GM20431 (cell line): ENCODE results near the gene TMEM87B.

ENCODE experiments used
- in situ Hi-C: fragments of 300-500 bp; cut with MseI, MboI; formaldehyde crosslinking; loops from one replicate; pipeline ENCODE4 v1.15.0; 2020; ENCODE audit warnings: low sequenced_read_pairs; ENCODE audit not compliant: unreplicated experiment

TMEM87B gene

GRCh38 chr2:112054847-112055729 lies at the start of gene TMEM87B:
TSS of gene TMEM87B (plus strand) at chr2:112055269. CDS start at chr2:112055592, 323 bp downstream.
- in situ Hi-C loops, result no loop called here

DNA sequence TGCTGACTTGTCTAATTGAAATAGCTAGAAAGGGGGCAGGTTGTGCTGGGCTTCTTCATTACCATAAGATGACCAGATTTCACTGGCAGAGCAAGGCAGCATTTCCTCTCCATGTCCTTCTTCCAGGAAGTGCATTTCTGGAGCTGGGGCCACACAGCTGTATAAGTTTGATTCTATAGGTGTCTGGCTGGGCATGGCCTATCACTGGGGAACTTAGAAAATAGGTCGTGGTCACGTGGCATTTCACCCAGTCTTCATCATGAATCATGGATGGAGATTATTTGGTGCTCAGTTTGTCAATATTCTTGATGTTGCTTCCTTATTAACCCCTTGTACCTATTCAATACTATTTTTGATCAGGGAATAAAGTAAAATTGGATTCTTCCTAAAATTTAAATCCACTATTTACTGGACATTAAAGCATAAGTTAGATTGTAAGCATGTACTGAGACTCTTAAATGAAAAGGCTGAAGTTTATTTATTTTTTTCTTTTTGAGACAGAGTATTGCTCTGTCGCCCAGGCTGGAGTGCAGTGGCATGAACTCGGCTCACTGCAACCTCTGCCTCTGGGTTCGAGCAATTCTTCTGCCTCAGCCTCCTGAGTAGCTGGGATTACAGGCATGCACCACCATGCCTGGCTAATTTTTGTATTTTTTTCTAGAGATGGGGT lies 49.5 kb upstream of the TMEM87B start:
- in situ Hi-C loops, result no loop called here

GRCh38 chr2:112006076-112006410 lies 49.0 kb upstream of the TMEM87B start:
- in situ Hi-C loops, result no loop called here

DNA sequence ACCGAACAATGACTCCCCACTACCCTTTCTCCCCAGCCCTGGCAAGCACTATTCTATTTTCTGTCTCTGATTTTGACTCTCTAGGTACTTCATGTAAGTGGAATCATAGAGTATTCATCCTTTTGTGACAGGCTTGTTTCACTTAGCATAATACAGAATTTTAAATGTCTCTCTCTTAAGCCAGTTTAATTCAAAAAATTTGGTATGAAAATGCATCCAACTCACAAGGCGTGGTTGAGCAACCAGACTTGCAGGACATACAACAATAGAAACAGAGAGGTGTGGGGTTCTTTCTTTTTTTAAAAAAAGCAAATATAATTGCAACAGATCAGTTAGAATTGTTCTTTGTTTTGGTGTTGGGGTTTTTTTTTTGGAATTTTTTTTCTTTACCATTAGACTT lies 47.6 kb upstream of the TMEM87B start:
- in situ Hi-C loops, result no loop called here

DNA sequence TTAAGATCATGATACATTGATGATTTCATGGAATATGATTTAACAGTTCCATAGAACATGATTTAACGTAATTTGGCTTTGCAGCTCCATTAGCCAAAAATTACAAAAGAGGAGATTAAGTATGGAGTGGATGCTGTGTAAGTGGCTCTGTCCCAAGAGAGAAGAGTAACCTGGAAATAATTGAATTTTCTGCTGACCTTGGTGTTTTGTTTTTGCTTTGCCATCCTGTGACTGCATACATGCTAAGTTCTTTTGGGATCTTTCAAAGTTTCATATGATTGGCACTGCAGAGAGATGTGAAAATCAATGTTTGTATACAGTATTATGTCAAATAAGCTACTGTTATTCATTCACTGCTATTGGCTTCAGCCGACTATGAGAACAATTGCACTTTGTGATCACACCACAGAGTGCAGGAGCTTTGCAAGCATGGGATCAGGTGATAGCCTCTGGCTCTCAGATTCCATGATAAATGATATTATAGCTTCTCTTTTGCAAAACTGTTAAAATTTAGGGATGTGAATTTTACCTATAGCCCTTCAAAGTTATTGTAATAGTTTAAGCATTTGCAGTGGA lies 46.1 kb upstream of the TMEM87B start:
- in situ Hi-C loops, result no loop called here

- in situ Hi-C loops, result no loop called here
Observed at GRCh38 chr2:112010751-112011150, 44.3 kb upstream of the TMEM87B start.

- in situ Hi-C loops, result no loop called here
Observed at GRCh38 chr2:112012556-112012955, 42.5 kb upstream of the TMEM87B start.

DNA sequence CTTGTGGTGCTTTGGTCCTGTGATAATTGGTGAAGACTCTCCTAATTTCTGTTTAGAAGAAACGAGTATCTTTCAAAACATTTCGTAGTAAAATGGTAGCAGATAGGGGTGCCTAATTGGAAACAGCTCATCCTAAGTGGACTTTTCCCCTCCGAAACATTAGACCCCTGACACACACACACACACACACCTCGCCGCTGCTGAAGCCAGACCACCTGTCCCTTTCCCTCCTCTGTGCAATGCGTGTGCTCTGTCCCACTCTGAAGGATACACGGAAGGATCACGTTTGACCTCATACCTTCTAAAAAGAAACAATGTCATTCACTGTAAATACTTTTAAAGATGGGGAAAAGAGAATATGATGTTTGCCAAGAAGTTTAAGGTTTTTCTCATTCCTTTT lies 36.2 kb upstream of the TMEM87B start:
- in situ Hi-C loops, result no loop called here

DNA sequence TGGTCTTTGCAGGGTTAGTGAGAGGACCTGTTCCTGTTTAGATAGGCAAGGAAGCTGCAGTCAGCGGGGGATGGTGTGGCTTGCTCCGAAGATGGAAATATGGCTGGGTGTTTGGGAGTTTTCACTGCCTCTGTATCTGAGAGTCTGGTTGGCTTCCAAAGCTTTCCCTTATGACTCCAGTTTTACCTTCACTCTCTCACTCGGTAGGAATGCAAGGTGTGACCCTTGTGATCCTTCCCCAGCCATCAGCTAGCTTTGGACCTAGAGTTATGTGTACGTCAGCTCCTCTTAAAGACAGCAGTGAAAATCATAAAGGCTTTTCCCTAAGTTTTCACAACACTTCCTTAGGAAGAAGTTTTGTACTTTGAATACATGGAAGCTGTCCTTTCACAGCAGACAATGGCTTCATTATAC lies 35.5 kb upstream of the TMEM87B start:
- in situ Hi-C loops, result no loop called here

GRCh38 chr2:112020561-112020960 lies 34.5 kb upstream of the TMEM87B start:
- in situ Hi-C loops, result no loop called here

- in situ Hi-C loops, result no loop called here
Observed at GRCh38 chr2:112021290-112021689, 33.8 kb upstream of the TMEM87B start.

DNA sequence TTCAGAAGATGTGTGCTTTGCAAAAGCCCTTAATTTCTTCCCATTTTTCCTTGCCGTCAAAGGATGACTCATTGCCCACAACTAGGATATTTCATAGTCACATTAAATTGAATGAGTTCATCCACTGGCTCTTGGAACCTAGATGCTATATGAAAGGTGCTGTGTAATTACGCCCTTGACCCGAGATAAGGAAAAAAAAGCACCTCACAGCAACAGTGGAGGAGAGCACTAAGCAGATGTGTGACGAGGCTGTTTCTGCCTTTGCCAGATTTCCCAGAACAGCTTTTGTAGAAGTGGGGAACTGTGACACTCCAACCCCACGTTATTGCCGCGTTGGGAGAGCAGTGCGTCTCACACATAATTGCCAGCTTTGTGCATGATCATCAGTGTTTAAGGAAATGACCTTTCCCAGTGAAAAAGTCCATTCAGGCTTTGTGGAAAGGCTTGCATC lies 33.3 kb upstream of the TMEM87B start:
- in situ Hi-C loops, result no loop called here

DNA sequence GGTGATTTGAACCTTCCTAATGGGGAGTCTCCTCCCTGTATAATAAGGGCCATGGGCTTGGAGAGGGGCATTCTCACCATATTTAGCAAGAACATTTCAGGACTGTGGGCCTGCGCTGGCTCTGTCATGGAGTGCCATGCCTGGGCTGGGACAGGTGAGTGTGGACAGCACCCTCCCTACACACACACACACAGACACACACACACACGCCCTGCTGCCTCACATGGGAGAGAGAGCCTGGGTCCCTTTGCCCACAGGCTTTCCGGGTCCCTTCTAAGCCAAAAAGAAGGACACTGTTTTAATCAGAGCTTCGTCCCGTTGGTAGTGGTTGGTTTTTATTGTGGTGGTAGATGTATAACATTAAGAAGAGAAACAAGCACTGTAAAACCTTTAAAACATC lies 31.4 kb upstream of the TMEM87B start:
- in situ Hi-C loops, result no loop called here

- in situ Hi-C loops, result no loop called here
Observed at GRCh38 chr2:112024231-112024630, 30.8 kb upstream of the TMEM87B start.

DNA sequence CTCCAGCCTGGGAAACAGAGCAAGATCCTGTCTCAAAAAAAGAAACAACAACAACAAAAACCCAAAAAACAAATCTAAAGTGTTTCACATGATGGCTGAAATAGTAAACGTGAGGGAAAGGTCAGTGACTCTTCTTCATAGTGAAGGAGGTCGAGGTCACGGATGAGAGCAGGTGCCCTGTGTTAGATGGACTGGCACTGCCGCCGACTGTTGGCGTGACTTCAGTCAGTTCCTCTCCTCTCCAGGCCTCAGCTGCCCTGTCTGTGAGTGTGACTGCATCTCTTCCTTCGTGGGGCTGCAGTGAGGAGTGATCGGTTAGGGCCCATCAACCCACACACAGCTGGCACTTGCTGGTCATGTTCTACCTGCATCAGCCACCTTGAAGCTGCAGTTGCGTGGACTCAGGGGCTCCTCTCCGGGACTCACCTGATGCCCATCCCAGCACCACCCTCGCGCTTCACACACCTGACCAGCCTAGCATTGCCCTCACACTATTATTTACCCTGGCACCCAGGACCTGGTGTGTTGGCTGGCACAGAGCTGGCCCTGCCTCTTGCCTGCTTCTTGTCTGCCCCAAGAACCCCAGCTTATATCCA lies 30.1 kb upstream of the TMEM87B start:
- in situ Hi-C loops, result no loop called here

DNA sequence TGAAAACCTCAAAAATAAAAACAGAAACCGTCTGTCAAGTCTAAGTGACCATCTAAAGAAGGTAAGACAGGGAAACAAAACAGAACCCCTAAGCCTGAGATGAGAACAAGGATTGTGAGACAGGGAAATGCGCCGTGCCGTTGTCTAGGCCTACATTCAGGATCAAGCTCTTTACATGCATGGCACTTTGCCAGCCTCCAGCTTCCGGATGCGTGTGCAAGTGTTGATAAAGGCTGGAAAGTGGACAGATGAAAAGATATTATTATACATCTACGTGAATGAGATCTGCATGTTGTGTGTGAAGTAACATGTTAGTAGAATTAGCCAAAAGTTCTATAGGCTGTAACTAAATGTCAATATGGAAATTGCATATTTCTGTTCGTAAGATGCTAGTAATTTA lies 28.6 kb upstream of the TMEM87B start:
- in situ Hi-C loops, result no loop called here

- in situ Hi-C loops, result no loop called here
Observed at GRCh38 chr2:112027767-112028166, 27.3 kb upstream of the TMEM87B start.

- in situ Hi-C loops, result no loop called here
Observed at GRCh38 chr2:112029164-112029563, 25.9 kb upstream of the TMEM87B start.

DNA sequence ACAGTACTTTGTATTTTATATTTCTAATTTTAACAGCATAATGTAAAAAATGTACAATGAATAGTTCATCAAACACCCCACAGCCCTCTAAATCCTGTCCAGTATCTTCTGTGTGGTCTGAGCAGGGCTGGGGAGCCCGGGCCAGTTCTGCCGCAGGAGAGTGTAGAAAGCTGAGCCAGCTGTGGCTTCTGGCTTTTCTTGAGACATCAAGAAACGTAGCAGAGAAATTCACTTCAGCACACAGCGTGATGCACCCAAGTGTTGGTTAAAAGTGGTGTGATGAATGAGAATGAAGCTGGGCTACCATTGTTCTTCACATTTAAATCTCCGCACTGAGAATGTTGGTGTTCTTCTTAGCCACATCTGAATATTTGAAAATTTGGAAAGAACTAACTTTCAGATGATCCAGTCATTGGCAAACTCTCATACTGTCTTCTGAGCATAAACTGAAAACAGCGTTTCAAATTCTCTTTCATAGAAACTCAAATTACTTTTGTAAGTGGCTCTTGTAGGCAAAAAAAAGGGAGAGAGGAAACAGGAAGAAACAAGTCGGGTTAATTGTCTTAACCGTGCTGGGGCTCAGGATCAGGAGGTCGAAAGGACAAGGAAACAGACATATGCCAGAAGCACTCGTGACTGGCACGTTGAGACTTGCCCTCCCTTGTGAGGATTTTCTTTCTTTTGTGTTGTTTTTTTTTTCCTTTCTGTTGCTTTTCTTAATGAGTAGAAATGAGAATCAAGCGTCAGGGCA lies 23.4 kb upstream of the TMEM87B start:
- in situ Hi-C loops, result no loop called here

- in situ Hi-C loops, result no loop called here
Observed at GRCh38 chr2:112032224-112032586, 22.9 kb upstream of the TMEM87B start.
